KMS-11 (cell line): ENCODE data around the gene CDC42BPB.

ENCODE experiments used
- H2AFZ ChIP-seq: fragments of 200-600 bp; sonication (generic); 2 replicates; pipeline ENCODE4 v1.6.1; 2016; ENCODE audit warnings: antibody characterized with exemption, mixed run types, low read depth
- H3K27ac ChIP-seq: fragments of 200-600 bp; sonication (generic); 2 replicates; pipeline ENCODE4 v1.6.1; 2016; ENCODE audit warnings: mild to moderate bottlenecking, mixed run types
- H3K27me3 ChIP-seq: fragments of 200-600 bp; sonication (generic); 2 replicates; pipeline ENCODE4 v1.6.1; 2017; ENCODE audit warnings: mild to moderate bottlenecking, low read depth, mixed run types, moderate library complexity; ENCODE audit not compliant: insufficient read depth
- H3K36me3 ChIP-seq: fragments of 200-600 bp; sonication (generic); 2 replicates; pipeline ENCODE4 v1.6.1; 2017; ENCODE audit warnings: mild to moderate bottlenecking, mixed run types; ENCODE audit not compliant: insufficient read depth
- H3K4me1 ChIP-seq: fragments of 200-600 bp; sonication (generic); 2 replicates; pipeline ENCODE4 v1.6.1; 2016; ENCODE audit warnings: mild to moderate bottlenecking, low read depth, mixed run types; ENCODE audit not compliant: poor library complexity, severe bottlenecking
- H3K4me2 ChIP-seq: fragments of 200-600 bp; sonication (generic); 2 replicates; pipeline ENCODE4 v1.7.0; 2016; ENCODE audit warnings: mild to moderate bottlenecking, mixed run types
- H3K4me3 ChIP-seq: fragments of 200-600 bp; sonication (generic); IDR thresholded peaks from 2 replicates; pipeline ENCODE4 v1.6.1; 2017; ENCODE audit warnings: low read depth, low read length, mixed read lengths; ENCODE audit not compliant: insufficient read depth
- H3K79me2 ChIP-seq: fragments of 200-600 bp; sonication (generic); 2 replicates; pipeline ENCODE4 v1.6.1; 2016; ENCODE audit warnings: low read depth, mixed run types; ENCODE audit not compliant: insufficient read depth
- H3K9ac ChIP-seq: fragments of 200-600 bp; sonication (generic); 2 replicates; pipeline ENCODE4 v1.6.1; 2016; ENCODE audit warnings: mild to moderate bottlenecking, mixed run types
- H4K20me1 ChIP-seq: fragments of 200-600 bp; sonication (generic); 2 replicates; pipeline ENCODE4 v1.6.1; 2016; ENCODE audit warnings: mild to moderate bottlenecking, mixed run types; ENCODE audit not compliant: insufficient read depth
- CTCF ChIP-seq: fragments of 200-600 bp; sonication (generic); conservative IDR thresholded peaks from 2 replicates; pipeline ENCODE4 v1.6.1; 2017; ENCODE audit warnings: low read depth, mild to moderate bottlenecking, antibody characterized with exemption, low read length, moderate library complexity, mixed read lengths

Gene CDC42BPB

GRCh38 chr14:103022002-103022684, 35.2 kb downstream of the CDC42BPB start:
- Histone ChIP-seq H3K36me3 (no peaks in the 10 kb centered on the region), H3K9ac (no peak overlapping the region), H3K27ac (no peak overlapping the region), H3K27me3 (no peaks in the 10 kb centered on the region), H3K4me2 (no peak overlapping the region), H4K20me1 (no peaks in the 10 kb centered on the region), H3K4me3 (no peak overlapping the region), H3K4me1 (no peaks in the 10 kb centered on the region), H2AFZ (no peak overlapping the region), H3K79me2 (no peaks in the 10 kb centered on the region)
- no peak for TF ChIP-seq CTCF

- no peak overlapping the region for H3K4me2 ChIP-seq
Measured at GRCh38 chr14:103021684-103022001, 35.7 kb downstream of the CDC42BPB start.

GRCh38 chr14:103020271-103021170, 36.8 kb downstream of the CDC42BPB start:
- H3K79me2 ChIP-seq = no peaks in the 10 kb centered on the region

More at GRCh38 chr14:103021684-103022001, 35.7 kb downstream of the CDC42BPB start:
- no peak for TF ChIP-seq CTCF
- H2AFZ ChIP-seq = no peak overlapping the region
- H3K4me3 ChIP-seq = no peak overlapping the region
- no peak overlapping the region for H3K9ac ChIP-seq
- no peaks in the 10 kb centered on the region for H4K20me1 ChIP-seq
- no peak overlapping the region for H3K27ac ChIP-seq
- H3K36me3 ChIP-seq = no peaks in the 10 kb centered on the region
- H3K79me2 ChIP-seq = no peaks in the 10 kb centered on the region
- no peaks in the 10 kb centered on the region for H3K27me3 ChIP-seq
- no peaks in the 10 kb centered on the region for H3K4me1 ChIP-seq

GRCh38 chr14:103019826-103020225, 37.5 kb downstream of the CDC42BPB start:
- Histone ChIP-seq H3K4me3 (no peak overlapping the region), H3K9ac (no peak overlapping the region), H3K4me1 (no peaks in the 10 kb centered on the region), H3K36me3 (no peaks in the 10 kb centered on the region), H3K27ac (no peak overlapping the region), H3K4me2 (no peak overlapping the region), H3K27me3 (no peaks in the 10 kb centered on the region), H4K20me1 (no peaks in the 10 kb centered on the region), H3K79me2 (no peaks in the 10 kb centered on the region), H2AFZ (no peak overlapping the region)
- TF ChIP-seq CTCF = no peak

More at GRCh38 chr14:103020271-103021170, 36.8 kb downstream of the CDC42BPB start:
- Histone ChIP-seq H4K20me1 (no peaks in the 10 kb centered on the region), H3K4me2 (no peak overlapping the region), H3K4me1 (no peaks in the 10 kb centered on the region), H3K4me3 (no peak overlapping the region), H3K9ac (no peak overlapping the region), H3K27ac (no peak overlapping the region), H3K27me3 (no peaks in the 10 kb centered on the region), H3K36me3 (no peaks in the 10 kb centered on the region), H2AFZ (no peak overlapping the region)
- TF ChIP-seq CTCF = no peak
